ENCODE measurements around the gene HORMAD2. TPM values are rescaled to one million over a fixed set of nuclear protein-coding genes. Genes with fewer than 3 reads are reported as not detected.
"Not testable (repeated sequence)": the region's sequence is repeated elsewhere in the genome, so short reads cannot be mapped to it uniquely, and the experiment has no call there.

Gene HORMAD2
- total and polyA plus RNA-seq, 2 donors, result 0.04 TPM; not detected in 1

- H3K27ac ChIP-seq (ENCODE audit: low read depth), result no peak overlapping the region
- 65% methylated on average over 8 of the region's 8 CpGs for WGBS
- H3K4me3 ChIP-seq (ENCODE audit: low read depth, low read length), result no peak overlapping the region
- DNase-seq (ENCODE audit: extremely low spot score), result no peak
- no peaks in the 10 kb centered on the region for H3K4me1 ChIP-seq (ENCODE audit: insufficient read depth)
- no peaks in the 10 kb centered on the region for H3K36me3 ChIP-seq (ENCODE audit: insufficient read depth)
These were observed 132.8 kb downstream of the HORMAD2 start for GRCh38 chr22:30212996-30213441.

DNA sequence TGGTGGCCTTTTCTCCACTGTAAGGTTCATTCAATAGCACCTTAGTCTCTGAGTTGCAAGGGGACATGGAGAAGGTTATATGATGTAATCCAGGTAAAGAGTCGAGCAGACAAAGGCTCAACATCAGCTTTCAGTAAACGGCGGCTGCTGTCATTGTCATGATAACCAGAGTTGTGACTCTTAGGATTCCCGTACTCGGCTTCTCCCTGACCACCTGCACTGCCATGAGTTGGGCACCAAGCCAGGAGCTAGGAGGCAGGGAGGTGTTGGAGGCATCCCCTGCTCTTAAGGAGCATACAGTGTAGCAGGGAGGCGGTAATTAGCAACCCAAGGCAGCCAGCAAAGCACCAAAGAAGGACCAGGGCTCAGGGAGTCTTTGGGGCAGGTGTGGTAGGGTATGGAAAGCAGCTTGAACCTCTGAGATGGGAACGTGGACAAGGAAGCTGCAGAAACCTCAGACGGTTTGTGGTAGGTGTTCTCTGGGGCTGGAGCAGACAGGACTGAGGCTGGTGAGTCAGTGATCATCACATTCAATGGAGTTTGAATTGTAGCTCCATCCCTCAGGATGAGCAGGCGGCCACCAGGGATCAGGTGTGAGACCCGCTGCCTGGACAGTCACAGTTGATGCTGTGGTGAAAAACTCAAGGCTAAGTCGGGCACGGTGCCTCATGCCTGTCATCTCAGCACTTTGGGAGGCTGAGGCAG lies 134.6 kb downstream of the HORMAD2 start:
- no peak for DNase-seq (ENCODE audit: extremely low spot score)
- Histone ChIP-seq H3K4me3 (ENCODE audit: low read depth, low read length) (no peak overlapping the region), H3K4me1 (ENCODE audit: insufficient read depth) (no peaks in the 10 kb centered on the region), H3K27ac (ENCODE audit: low read depth) (no peak overlapping the region), H3K36me3 (ENCODE audit: insufficient read depth) (no peaks in the 10 kb centered on the region)
- WGBS, result 69% methylated on average over 12 of the region's 12 CpGs

DNA sequence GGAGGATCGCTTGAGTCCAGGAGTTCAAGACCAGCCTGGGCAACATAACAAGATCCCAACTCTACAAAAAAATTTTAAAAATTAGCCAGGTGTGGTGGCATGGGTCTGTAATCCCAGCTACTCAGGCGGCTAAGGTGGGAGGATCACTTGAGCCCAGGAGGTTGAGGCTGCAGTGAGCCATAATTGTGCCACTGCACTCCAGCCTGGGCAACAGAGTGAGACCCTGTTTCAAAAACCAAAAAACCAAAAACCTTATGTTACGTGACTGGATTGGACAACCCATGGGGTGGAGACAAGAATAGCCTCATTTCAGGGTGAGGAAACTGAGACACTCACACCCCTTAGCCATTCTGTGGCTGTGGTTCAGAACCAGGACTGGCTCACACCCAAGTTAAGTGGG lies 136.0 kb downstream of the HORMAD2 start:
- DNase-seq (ENCODE audit: extremely low spot score); H3K27ac ChIP-seq (ENCODE audit: low read depth); H3K4me3 ChIP-seq (ENCODE audit: low read depth, low read length); H3K36me3 ChIP-seq (ENCODE audit: insufficient read depth); H3K4me1 ChIP-seq (ENCODE audit: insufficient read depth): not testable (repeated sequence)
- 96% methylated on average over 3 of the region's 3 CpGs for WGBS

DNA sequence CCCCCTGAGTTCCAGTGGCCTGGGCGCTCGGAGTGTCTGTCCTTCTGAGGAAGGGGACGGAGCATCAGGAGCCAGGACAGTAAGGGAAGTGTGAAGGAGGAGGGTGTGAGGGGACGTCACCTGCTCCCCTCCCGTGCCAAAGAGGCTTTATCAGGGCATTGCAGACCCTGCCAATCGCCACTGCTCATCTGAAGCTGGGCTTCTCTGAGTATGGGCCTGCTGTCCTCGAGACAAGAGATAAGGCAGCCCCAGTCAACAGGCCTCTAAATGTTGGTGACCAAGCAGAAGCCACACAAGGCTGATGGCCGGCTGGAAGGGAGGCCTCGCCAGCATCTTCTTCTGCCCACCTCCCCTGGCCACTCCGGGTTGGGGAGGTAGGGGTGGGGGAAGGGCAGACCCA lies 136.4 kb downstream of the HORMAD2 start:
- 87% methylated on average over 10 of the region's 10 CpGs for WGBS

GRCh38 chr22:30217698-30218560 lies 137.7 kb downstream of the HORMAD2 start:
- DNase-seq (ENCODE audit: extremely low spot score), result no peak
- Histone ChIP-seq H3K4me1 (ENCODE audit: insufficient read depth) (no peaks in the 10 kb centered on the region), H3K36me3 (ENCODE audit: insufficient read depth) (no peaks in the 10 kb centered on the region), H3K27ac (ENCODE audit: low read depth) (no peak overlapping the region), H3K4me3 (ENCODE audit: low read depth, low read length) (no peak overlapping the region)
- WGBS, result 70% methylated on average over 23 of the region's 23 CpGs

More for the DNA sequence above, 136.4 kb downstream of the HORMAD2 start:
- Histone ChIP-seq H3K4me1 (ENCODE audit: insufficient read depth) (no peaks in the 10 kb centered on the region), H3K4me3 (ENCODE audit: low read depth, low read length) (no peak overlapping the region), H3K36me3 (ENCODE audit: insufficient read depth) (no peaks in the 10 kb centered on the region), H3K27ac (ENCODE audit: low read depth) (no peak overlapping the region)
- no peak for DNase-seq (ENCODE audit: extremely low spot score)

DNA sequence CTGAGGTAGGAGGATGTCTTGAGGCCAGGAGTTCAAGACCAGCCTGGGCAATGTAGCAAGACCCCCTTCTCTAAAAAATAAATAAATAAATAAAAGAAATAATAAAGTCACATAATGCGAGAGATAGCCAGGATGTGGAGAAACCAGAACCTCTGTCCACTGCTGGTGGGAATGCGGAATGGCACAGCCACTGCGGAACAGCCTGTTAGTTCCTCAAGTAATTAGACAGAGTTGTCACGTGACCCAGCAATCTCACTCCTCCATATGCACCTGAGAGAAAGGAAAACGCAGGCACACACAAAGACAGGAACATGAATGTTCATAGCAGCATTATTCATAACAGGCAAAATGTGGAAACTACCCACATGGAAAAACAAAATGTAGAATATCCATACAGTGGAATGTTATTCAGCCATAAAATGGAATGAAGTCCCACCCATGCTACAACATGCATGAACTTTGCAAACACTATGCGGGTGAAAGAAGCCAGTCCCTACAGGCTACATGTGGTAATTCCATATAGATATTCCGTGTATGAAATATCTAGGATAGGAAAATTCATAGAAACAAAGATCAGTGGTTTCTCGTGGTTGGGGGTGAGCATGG lies 138.9 kb downstream of the HORMAD2 start:
- H3K4me1 ChIP-seq (ENCODE audit: insufficient read depth), result no peaks in the 10 kb centered on the region
- no peak overlapping the region for H3K27ac ChIP-seq (ENCODE audit: low read depth)
- H3K36me3 ChIP-seq (ENCODE audit: insufficient read depth), result no peaks in the 10 kb centered on the region
- H3K4me3 ChIP-seq (ENCODE audit: low read depth, low read length), result no peak overlapping the region
- 90% methylated on average over 8 of the region's 8 CpGs for WGBS
- DNase-seq (ENCODE audit: extremely low spot score), result no peak

DNA sequence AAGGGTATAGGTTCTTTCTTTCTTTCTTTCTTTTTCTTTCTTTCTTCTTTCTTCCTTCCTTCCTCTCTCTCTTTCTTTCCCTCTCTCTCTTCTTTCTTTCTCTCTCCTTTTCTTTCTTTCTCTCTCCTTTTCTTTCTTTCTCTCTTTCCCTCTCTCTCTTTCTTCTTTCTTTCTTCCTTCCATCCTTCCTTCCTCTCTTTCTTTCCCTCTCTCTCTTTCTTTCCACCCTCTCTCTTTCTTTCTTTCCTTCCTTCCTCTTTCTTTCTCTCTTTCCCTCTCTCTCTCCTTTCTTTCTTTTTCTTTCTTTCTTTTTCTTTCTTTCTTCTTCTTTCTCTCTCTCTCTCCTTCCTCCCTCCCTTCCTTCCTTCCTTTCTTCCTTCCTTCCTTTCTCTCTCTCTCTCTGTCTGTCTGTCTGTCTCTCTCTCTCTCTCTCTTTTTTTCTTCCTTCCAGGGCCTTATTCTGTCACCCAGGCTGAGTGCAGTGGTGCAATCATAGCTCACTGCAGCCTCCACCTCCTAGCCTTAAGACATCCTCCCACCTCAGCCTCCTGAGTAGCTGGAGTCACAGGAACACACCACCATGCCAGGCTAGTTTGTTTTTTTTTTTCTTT lies 139.5 kb downstream of the HORMAD2 start:
- Histone ChIP-seq H3K27ac (ENCODE audit: low read depth) (no peak overlapping the region), H3K4me3 (ENCODE audit: low read depth, low read length) (no peak overlapping the region), H3K4me1 (ENCODE audit: insufficient read depth) (no peaks in the 10 kb centered on the region), H3K36me3 (ENCODE audit: insufficient read depth) (no peaks in the 10 kb centered on the region)
- no peak for DNase-seq (ENCODE audit: extremely low spot score)

GRCh38 chr22:30220338-30221012 lies 140.2 kb downstream of the HORMAD2 start:
- Histone ChIP-seq H3K27ac (ENCODE audit: low read depth) (no peak overlapping the region), H3K4me3 (ENCODE audit: low read depth, low read length) (no peak overlapping the region), H3K36me3 (ENCODE audit: insufficient read depth) (no peaks in the 10 kb centered on the region), H3K4me1 (ENCODE audit: insufficient read depth) (no peaks in the 10 kb centered on the region)
- DNase-seq (ENCODE audit: extremely low spot score), result no peak
- 82% methylated on average over 7 of the region's 7 CpGs for WGBS

GRCh38 chr22:30221121-30221992 lies 141.1 kb downstream of the HORMAD2 start:
- Histone ChIP-seq H3K27ac (ENCODE audit: low read depth) (no peak overlapping the region), H3K36me3 (ENCODE audit: insufficient read depth) (no peaks in the 10 kb centered on the region), H3K4me3 (ENCODE audit: low read depth, low read length) (no peak overlapping the region), H3K4me1 (ENCODE audit: insufficient read depth) (no peaks in the 10 kb centered on the region)
- DNase-seq (ENCODE audit: extremely low spot score), result no peak
- WGBS, result 80% methylated on average over 26 of the region's 26 CpGs

DNA sequence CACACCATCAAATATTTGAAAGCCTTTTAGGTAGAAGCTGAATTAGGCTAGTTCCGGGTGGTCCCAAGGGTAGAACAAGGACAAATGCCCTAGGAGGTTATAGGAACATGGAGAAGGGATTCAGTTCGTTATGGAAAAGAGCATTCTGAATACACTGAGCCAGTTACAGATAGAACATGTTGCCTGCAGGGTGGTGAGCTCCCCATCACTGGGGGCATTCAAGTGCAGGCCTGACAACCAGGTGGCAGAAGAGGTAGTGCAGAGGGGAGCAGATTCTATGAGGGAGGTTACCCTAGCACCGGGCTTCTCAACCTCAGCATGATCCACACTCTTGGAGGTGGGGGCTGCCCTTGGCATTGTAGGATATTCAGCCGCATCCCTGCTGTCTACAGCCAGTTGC lies 142.1 kb downstream of the HORMAD2 start:
- H3K27ac ChIP-seq (ENCODE audit: low read depth), result no peak overlapping the region
- H3K36me3 ChIP-seq (ENCODE audit: insufficient read depth), result no peaks in the 10 kb centered on the region
- 86% methylated on average over 4 of the region's 4 CpGs for WGBS
- no peaks in the 10 kb centered on the region for H3K4me1 ChIP-seq (ENCODE audit: insufficient read depth)
- no peak for DNase-seq (ENCODE audit: extremely low spot score)
- no peak overlapping the region for H3K4me3 ChIP-seq (ENCODE audit: low read depth, low read length)

- H3K27ac ChIP-seq (ENCODE audit: low read depth), result no peak overlapping the region
- H3K4me1 ChIP-seq (ENCODE audit: insufficient read depth), result no peaks in the 10 kb centered on the region
- DNase-seq (ENCODE audit: extremely low spot score), result no peak
- no peak overlapping the region for H3K4me3 ChIP-seq (ENCODE audit: low read depth, low read length)
- WGBS, result 60% methylated on average over 15 of the region's 15 CpGs
- no peaks in the 10 kb centered on the region for H3K36me3 ChIP-seq (ENCODE audit: insufficient read depth)
These were observed 143.0 kb downstream of the HORMAD2 start for GRCh38 chr22:30223303-30223702.

GRCh38 chr22:30224161-30224857 lies 144.0 kb downstream of the HORMAD2 start:
- no peak overlapping the region for H3K4me3 ChIP-seq (ENCODE audit: low read depth, low read length)
- no peak overlapping the region for H3K27ac ChIP-seq (ENCODE audit: low read depth)
- H3K36me3 ChIP-seq (ENCODE audit: insufficient read depth), result no peaks in the 10 kb centered on the region
- DNase-seq (ENCODE audit: extremely low spot score), result no peak
- 61% methylated on average over 11 of the region's 11 CpGs for WGBS
- no peaks in the 10 kb centered on the region for H3K4me1 ChIP-seq (ENCODE audit: insufficient read depth)
